Stromal cell of bone marrow (primary cell): ENCODE results near the gene GUK1.

Experiments used
- DNase-seq: peaks from one replicate; pipeline ENCODE4 v3.0.0-alpha.2; 2012; ENCODE audit warnings: low read depth

Gene GUK1

DNA sequence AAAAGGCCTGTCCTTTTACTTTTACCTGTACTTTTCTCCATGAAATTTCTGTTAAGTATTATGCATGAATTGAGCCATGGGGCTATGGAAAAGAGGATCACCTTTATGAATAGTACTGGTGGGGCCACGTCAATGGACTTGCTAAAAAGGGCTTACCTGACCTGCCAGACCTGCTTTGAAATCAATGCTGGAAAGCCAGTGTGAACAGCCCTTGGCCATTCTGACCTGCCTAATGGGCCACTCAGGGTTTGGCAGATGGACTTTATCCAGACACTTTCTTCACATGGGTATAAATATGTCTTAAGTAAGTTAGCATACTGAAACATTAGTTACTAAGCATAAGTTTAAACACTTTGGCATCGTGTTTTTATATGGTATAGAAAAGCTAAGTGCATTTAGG lies 8.3 kb upstream of the GUK1 start:
- DNase-seq = no peak

DNA sequence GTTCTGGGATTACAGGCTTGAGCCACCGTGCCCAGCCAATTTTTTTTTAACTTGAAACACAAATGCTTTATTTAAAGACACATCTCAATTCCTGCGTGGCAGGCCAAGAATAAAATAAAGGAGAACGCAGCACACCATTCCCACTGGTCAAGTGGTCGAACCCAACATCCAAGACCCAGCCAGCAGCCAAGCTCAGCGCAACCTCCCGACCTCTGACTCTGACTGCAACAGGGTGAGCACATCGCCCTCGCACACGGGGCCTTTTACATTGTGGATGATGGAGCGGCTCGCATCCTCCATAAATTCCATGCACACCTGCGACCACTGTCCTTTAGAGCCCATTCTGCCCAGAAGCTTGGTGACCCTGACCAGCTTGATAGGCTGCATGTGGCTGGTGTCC lies 5.5 kb upstream of the GUK1 start:
- DNase-seq = no peak

DNA sequence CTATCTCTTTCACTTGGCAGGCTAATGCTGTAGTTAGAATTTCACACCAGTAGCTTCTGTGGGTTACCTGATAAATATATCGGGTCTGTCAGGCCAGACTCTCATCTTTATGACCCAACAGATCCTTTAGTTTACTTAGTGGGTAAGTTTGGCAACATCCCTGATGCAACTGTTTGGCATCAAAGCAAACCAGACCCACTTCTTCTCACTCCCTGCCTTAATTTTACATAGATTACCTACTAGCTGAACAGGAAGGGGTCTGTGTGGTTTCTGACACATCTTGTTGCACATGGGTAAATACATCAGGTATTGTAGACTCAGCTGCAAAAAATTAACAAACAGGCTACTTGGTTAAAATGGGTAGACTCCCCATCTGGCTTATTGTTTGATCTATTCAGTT lies 3.2 kb upstream of the GUK1 start:
- no peak for DNase-seq

DNA sequence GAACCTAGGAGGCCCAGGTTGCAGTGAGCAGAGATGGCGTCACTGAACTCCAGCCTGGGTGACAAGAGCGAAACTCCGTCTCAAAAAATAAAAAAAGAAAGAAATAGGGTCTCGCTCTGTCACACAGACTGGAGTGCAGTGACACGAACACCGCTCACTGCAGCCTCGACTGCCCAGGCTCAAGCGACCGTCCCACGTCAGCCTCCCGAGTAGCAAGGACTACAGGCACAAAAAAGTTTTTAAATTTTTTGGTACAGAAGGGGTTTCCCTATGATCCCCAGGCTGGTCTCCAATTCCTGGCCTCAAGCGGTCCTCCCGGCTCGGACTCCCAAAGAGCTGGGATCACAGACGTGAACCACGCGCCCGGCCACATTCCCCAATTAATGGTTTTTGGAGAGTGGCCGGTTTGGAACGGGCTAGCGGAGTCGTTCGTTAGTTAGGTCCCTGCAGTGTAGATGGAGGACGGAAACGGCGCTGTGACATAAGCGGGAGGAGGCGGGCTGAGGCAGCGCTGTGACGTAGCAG lies 611 bp upstream of the GUK1 start:
- DNase-seq = no peak

DNA sequence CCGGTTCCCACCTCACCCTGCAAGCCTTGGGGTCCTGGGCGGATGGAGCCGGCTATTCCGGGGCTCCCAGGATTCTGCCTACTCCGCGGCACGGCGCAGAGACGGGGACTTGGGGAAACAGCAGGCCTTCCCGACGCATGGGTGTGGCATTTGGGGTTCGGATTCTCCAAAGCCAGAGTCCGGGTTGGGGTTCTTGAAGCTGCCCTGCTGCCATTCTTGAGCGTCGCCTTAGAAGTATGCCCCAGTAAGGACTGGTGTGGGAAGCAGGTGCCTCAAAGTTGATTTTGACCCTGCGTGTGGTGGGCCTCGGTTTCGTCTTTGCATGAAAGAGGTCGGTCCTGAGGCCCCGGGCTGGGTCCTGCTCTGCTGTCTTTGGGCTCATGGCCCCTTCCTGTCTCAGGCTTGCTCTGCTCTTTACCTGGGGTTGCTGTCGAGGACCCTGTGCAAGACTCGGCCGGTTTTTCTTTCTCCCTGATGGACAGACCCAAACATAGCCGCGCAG lies 696 bp downstream of the GUK1 start:
- no peak for DNase-seq

DNA sequence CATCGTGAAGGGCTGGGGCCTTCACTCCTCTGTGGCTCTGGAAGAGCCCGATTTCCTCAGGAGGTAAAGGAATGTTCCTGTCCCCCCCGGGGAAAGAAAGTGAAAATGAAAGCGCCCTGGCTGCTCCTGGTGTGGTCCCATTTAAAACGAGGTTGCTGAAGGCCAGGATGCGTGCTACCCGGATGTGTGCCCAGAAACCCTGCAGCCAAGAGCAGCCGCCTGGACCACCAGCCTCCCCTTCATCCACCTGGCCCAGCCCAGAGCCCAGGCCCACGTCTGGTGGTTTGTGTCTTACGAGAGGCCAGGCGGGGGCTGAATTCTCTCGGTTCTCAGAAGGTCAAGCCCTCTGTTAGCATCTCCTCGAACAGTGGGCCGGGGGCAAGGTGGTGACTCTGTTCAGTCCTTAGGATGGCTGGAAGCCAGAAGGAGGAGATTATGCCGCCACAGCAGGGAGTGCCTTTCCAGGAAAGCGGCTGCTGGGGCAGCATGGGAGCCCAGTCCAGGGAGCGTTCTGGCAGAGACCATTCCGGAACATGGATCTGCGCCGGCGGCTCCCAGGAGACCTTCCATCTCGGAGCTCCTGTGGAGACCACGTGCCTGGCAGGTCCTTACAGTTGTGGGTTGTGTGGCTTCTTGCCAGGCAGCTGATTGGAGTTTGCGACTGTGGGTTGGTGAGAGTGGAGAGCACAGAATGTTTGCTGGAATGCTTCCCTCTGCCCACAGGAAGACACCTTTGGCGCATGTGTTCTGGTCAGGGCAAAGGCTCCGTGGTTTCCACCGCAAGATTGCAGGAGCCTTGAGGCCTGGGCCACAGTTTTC lies 1.4 kb downstream of the GUK1 start:
- DNase-seq = peak; percentile 55

DNA sequence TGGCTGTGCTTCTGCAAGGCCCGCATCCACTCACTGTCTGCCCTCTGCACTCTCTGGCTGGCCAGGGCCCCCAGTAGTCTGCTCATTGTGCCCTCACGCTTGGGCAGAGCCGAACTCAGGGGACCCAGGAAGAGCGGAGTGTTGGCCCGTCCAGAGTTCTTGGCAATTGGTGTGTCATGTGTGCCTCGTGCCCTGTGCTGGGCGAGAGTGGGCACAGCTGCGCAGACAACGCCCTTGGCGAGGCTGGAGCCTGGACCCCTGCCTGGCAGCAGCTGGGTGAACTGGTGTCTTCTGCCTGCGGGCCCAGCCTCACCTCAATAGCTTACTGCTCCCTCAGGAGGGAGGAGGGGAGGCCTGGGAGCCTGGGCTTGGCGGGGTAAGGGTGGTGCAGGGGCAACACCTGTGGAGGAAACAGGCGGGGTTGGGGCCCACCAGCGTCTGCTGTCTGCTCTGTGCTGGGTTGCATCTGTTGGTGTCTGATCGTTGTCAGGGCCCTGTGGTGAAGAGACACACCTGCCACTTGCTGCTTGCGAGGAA lies 2.1 kb downstream of the GUK1 start:
- no peak for DNase-seq

DNA sequence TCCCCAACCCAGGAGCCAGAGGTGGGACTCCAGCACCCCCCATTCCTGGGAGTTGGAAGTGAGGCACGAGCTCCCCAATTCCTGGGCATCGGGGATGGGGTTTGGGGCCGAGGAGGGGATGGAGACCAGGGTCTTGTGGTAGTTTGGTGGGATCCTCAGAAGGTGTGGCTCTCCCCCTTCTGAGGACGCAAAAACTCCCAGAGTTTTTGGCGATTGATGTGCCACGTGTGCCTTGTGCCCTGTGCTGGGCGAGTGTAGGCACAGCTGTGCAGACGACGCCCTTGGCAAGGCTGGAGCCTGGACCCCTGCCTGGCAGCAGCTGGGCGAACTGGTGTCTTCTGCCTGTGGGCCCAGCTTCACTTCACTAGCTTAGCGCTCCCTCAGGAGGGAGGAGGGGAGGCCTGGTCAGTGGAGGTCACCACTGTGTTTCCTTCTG lies 2.6 kb downstream of the GUK1 start:
- no peak for DNase-seq

DNA sequence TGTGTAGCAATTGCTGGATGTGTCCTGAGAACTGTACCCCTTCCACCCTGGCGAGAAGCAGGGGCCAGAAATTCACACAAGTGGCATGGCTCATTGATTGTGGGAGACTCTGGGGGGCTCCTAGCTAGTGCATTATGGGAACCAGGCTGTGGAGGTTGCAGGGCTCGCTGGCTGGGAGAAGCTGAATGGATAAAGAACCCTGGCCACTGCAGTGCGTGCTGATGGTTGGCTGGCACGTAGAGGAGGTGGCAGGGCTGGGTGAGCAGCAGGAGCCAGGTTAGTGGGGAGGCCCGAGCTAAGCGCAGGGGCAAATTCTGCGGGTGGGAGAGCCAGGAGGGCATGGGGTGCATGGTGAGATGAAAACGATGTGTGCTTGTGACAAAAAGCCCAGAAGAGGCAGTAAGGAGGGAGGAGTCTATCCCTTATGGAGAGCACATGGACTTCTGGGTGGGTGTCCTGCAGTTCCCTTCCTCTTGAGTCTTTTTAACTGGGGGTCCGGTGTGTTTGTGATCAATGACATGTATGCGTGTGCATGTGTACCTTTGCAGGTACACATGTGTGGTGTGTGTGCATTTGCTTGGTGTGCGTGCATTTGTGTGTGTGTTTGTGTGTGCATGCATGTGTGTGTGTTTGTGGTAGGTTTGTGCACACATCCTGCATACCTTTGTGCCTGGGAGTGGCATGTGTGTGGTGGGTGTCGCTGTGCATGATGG lies 3.6 kb downstream of the GUK1 start:
- DNase-seq = no peak

DNA sequence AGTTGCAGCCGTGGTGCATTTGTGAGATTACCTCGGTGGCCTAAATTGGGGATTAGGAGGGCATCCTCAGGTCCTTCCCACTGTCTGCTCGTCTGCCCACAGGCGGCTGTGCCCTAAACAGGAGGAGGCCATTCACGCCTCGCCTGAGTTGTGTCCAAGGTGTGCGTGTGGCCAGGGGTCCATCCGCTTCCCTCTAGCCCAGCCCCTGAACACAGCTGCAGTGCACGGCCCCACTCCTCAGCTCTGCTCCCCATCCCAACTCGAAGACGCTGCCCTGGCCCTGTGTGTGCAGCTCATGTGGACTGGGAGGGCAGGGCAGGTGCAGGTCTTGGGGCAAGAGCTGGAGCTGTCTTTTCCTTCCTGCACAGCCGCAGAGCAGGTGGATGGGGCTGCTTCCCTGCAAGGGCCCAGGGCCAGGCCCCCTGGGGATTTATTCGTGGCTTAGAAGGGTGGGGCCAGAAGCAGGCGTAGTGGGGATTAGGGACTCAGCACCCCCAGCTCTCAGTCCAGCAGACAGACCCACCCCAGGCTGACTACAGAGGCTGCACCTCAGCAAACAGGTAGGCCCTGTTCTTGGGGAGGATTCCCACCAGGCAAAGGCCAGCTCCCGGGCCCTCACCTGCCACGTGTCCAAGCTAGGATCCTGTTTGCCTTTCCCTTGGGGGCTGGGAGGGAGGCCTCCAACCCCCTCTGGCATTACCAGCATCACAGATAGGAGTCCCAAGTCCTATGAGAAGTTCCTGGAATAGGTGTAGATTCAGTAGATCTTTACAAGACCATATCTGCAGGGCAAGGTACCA lies 4.3 kb downstream of the GUK1 start:
- DNase-seq = no peak

DNA sequence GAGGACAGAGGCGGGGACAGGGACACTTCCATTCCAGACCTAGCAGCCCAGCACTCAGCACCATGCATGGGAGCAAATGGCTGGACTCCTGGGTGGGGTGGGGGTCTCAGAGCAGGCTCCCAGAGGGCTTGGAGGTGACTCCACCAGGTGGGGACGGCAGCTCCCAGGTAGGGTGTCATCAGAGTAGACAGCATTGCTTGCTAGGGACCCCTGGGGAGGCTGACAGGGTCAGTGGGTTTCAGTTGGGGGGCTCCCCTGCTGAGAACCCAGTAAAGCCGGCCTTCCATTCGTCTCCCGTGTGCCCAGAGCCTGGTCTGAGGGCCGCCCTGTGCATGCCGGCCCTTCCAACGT lies 4.9 kb downstream of the GUK1 start:
- DNase-seq = no peak

DNA sequence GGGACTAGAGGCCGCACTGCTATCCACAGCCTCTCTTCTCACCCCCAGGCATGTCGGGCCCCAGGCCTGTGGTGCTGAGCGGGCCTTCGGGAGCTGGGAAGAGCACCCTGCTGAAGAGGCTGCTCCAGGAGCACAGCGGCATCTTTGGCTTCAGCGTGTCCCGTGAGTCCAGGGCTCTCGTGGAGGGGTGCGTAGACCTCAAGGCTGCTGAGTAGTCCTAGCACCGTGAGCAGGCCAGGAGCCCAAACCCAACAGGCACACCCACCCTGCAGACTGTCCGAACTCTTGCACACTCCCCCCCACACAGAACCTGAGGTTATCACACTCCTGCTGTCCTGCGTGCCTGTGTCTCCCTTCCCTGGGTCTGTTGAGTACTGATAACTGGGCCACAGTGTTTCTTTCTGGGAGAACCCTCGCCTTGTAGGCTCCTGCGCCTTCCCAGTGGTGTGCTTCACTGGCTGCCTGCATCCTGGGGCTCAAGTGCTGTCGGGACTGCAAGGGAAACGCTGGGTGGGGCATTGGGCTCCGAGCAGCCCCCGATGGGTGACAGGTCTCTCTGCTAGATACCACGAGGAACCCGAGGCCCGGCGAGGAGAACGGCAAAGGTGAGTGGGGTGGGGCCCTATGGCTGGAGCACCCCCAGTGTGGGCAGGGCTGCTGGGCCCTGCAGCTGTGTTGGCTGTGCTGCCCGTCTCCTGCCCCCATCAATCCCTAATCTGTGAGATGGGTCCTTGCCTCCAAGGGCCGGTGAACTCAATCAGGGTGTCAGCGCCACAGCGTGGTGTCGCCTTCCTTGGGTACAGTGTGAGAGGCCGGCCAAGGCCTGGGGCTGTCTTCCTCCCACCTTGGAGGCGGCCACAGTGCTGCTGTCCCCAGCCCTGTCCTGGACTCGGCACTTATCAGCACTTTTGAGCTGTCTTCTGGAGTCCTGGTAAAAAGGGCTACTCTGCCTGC lies 5.7 kb downstream of the GUK1 start:
- DNase-seq = no peak

DNA sequence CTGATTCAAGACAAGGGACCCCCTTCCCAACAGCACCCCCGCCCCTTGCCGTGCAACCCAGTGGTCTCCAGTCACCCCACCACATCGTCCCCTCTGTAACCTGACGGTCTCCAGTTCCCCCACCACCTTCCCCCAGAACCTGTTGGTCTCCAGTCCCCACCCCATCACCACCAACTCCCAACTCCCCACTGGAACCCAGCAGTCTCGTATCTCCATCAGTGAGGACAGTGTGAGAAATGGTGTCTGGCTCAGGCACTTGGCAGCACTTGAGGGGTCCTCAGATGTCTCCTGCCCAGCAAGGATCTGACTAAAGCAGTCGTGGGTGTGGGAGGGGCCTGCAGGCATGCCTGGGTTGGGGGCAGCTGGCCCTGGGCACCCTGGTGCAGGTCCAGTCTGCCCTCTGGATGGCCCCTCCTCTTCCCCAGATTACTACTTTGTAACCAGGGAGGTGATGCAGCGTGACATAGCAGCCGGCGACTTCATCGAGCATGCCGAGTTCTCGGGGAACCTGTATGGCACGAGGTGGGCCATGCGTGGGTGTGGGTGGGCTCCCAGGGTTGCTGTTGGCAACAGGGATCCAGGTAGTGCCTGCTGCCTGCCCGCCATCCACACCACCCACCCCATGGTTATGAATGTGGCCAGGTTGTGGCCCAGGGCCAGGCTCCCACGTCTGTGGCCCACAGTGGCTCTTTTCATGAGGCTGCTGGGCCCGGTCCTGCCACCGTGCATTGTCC lies 6.5 kb downstream of the GUK1 start:
- DNase-seq = no peak

DNA sequence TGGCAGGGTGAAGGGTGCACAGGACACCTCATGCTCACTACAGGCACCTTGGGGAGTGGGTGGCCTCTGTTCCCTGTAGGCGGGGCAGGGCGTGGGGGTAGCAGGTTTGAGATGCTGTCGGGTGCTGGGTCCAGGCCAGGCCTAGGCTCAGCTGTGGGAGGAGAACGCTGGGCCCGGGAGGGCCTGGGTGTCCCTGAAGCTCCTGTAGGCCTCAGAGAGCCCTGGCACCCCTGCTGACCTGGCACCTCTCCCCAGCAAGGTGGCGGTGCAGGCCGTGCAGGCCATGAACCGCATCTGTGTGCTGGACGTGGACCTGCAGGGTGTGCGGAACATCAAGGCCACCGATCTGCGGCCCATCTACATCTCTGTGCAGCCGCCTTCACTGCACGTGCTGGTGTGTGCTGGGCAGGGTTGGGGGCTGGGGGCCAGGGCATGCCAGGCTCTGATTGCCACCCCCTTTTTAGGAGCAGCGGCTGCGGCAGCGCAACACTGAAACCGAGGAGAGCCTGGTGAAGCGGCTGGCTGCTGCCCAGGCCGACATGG lies 7.1 kb downstream of the GUK1 start:
- DNase-seq = no peak

DNA sequence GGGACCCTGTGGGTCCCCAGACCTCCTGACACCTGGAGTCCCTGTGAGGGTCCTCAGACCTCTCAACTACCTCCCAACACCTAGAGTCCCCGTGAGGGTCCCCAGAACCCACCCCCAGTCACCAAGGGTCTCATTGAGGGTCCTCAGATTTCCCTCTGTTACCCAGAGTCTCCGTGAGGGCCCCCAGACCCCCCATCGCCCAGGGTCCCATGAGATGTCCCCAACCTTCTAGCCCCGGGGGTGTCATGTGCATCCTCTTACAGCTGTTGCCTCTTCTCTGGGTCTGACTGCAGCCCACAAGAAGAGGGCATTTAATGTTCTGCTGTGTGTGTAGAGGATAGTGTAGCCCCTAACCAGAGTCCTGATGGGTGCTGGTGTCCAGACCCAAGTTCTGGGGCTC lies 7.7 kb downstream of the GUK1 start:
- DNase-seq = no peak

DNA sequence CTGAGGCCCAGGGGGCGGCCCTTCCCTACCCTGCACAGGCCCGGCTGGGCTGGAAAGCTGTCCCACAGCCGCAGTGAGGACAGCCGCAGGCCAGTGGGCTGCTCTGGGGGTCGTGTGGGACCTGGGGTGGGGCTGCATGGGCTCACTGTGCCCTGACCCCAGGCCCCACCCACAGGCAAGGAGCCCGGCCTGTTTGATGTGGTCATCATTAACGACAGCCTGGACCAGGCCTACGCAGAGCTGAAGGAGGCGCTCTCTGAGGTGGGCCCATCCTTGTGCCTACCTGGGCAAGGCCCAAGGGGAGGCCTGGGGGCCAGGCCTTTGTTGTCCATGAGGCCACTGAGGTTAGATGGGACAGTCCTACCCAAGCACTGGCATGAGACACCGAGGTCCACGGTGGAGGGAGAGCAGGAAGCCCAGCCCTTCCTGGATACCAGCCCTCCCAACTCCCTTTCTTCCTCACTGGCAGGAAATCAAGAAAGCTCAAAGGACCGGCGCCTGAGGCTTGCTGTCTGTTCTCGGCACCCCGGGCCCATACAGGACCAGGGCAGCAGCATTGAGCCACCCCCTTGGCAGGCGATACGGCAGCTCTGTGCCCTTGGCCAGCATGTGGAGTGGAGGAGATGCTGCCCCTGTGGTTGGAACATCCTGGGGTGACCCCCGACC lies 8.2 kb downstream of the GUK1 start:
- no peak for DNase-seq

DNA sequence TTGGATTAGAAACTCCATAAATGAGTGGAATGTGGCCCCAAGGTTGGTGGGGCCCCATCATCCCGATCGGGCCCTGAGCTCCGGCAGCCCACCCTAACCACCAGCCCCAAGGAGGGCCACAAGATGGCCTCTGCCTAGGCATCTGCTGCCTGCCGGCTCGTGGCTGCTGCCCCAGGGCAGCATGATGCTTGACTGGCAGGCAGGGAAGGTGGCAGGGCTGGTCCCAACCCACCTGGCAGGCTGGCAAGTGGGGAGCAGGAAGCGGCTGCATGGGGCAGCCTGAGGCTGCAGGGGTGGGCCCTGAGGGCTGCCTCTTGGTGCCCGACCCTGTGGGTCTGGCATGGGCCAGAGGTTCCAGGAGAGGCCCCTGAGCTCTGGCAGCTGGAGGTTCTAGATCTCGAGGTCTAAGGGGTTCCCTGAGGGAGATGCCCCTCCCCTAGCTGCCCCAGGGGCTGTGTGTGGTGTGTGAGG lies 8.9 kb downstream of the GUK1 start:
- no peak for DNase-seq

DNA sequence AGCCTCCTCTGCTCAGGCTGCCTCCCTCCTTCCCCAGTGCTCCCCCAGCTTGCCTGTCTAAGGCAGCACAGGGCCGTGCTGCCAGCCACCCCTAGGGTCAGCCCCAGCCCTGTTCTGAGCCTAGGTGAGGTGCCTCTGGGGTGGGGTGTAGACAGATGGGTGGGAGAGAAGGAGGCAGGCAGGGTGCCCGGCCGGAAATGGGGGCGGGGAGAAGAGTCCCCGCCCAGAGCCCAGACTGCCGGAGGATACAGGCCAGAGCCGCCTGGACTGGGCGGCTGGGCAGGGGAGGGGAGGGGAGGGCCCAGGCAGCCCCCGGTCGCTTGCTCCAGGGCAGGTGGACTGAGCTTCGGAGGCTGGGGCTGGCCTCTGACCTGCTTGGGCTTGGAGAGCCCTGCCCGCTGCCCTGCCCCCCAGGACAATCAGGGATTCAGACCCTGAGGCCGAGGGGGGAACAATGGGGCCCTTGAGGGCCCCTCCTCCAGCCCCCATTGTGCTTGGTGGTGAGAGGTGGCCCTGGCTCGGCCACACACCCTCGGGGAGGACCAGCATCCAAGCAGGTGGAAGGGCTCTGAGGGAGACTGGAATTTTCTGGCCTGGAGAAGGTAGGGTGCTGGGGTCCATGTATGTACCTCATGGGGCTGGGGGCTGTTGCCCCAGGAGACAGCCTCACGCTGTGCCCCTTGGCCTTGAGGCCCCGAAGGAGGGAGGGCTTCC lies 9.5 kb downstream of the GUK1 start, which contains the start of gene GJC2:
TSS of gene GJC2 (plus strand) at position 525 of the 714 bp plus-strand sequence. CDS start 7,829 bp downstream, outside the sequence.
- DNase-seq = no peak

DNA sequence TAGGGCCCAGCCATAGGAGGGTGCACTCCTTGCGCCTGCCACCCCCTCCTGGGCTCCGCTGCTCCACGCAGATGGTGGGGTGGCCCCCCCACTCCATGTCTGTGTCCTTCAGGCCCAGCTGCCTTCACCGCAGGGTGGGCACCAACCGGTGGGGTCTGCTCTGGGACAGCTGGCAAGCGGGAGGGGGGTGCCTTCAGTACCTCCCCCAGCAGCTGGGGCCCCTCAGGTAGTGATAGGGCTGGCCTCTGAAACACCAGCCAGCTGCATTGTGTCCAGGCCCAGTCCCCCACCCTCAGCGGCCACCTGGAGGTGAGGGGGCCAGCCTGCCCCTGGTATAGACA lies 10.0 kb downstream of the GUK1 start:
- no peak for DNase-seq
